Measurements from ENCODE around the gene PAPLN. TPM values are rescaled to one million over a fixed set of nuclear protein-coding genes. Genes with fewer than 3 reads are reported as not detected.

The PAPLN gene
- total and polyA plus RNA-seq, 9 of the 15 experiments (the other 6 are each of a cell fraction or from before 2014, with no cell fraction given): 0.43 to 3.5 (median 1.7) TPM

- no peak overlapping the region for H3K9ac ChIP-seq (ENCODE audit: insufficient read depth in 1 of 2, low read depth in 2 of 2, low read length in 2 of 2)
- TF ChIP-seq BHLHE40 (IDR thresholded peaks at IDR 0.05; ENCODE audit: low read length) (no peak), TAF9B (IDR thresholded peaks at IDR 0.05; ENCODE audit: partially characterized antibody) (no peak), MTA3 (IDR thresholded peaks at IDR 0.05; ENCODE audit: borderline replicate concordance) (no peak), NFE2 (IDR thresholded peaks at IDR 0.05; ENCODE audit: low read depth) (no peak), RFX5 (IDR thresholded peaks at IDR 0.05; ENCODE audit: low read depth, low read length) (no peak), TAF1 (IDR thresholded peaks at IDR 0.05; ENCODE audit: control insufficient read depth, extremely low read depth, insufficient read depth, low read length, severe bottlenecking) (no peak), ZNF512 (tag; IDR thresholded peaks at IDR 0.05) (no peak), PCBP1 (IDR thresholded peaks at IDR 0.05; ENCODE audit: low read depth, low read length, poor library complexity, severe bottlenecking) (no peak), PREB (CRISPR knock-in tag; IDR thresholded peaks at IDR 0.05) (no peak)
- no peak for FAIRE-seq
- ChIA-PET POLR2A (interaction anchor here (1.0 kb wide), 1 partner anchor 9 kb away, joined by 3 read pairs; no protein-coding TSS in a partner anchor), CTCF (ENCODE audit: low intra/inter-chr PET ratio) (interaction anchor here (0.8 kb wide), 1 partner anchor 10 kb away, joined by 3 read pairs; no protein-coding TSS in a partner anchor)
- ATAC-seq: no peak
- H3K9me1 ChIP-seq (ENCODE audit: control insufficient read depth, insufficient read depth, low read length): no peaks in the 10 kb centered on the region
- H3K4me3 ChIP-seq: no peak overlapping the region
- no TSS peak for BruUV-seq (replicated peaks)
- 96% methylated on average over 4 of the region's 5 CpGs for WGBS (ENCODE audit: insufficient coverage, low coverage, missing lambda C conversion rate)
- DNase-seq (ENCODE audit: extremely low read depth in 1 of 4, low spot score in 3 of 4): no peak
- H4K20me1 ChIP-seq (replicated peaks; ENCODE audit: control insufficient read depth, insufficient read depth, low read length): no peaks in the 10 kb centered on the region
- H3K9me3 ChIP-seq (replicated peaks; ENCODE audit: control insufficient read depth, insufficient read depth, low read depth, low read length): no peaks in the 10 kb centered on the region
- H3K79me2 ChIP-seq (ENCODE audit: control insufficient read depth, insufficient read depth, low read length): no peaks in the 10 kb centered on the region
- intact Hi-C loops (cut with micrococcal nuclease) (no loop called here), in situ Hi-C loops (cut with MboI) (no loop called here)
- no peak overlapping the region for H2AFZ ChIP-seq (ENCODE audit: low read depth, low read length)
- H3K4me2 ChIP-seq (ENCODE audit: insufficient read depth, low read length): no peak overlapping the region
- no peaks in the 10 kb centered on the region for H3K27me3 ChIP-seq (ENCODE audit: control insufficient read depth in 2 of 2, insufficient read depth in 2 of 2, low read length in 2 of 2)
- no peak overlapping the region for H3K27ac ChIP-seq (ENCODE audit: extremely low read depth, low read depth, low read length)
- peaks cover 65% of the 10 kb centered on the region; the same call in 2 of the 3 replicates for H3K36me3 ChIP-seq (ENCODE audit: control insufficient read depth, insufficient read depth, low read length)
- no peaks in the 10 kb centered on the region for H3K4me1 ChIP-seq (replicated peaks in 1 of 2; ENCODE audit: control insufficient read depth in 2 of 2, insufficient read depth in 2 of 2, low read length in 2 of 2)
Observed at GRCh38 chr14:73280903-73281302, 43.6 kb downstream of the PAPLN start.
